ENCODE data around the gene F2RL3.

The F2RL3 gene

GRCh38 chr19:16860118-16860517 lies 28.7 kb upstream of the F2RL3 start (continued):
- TF ChIP-seq, protein P1, sequence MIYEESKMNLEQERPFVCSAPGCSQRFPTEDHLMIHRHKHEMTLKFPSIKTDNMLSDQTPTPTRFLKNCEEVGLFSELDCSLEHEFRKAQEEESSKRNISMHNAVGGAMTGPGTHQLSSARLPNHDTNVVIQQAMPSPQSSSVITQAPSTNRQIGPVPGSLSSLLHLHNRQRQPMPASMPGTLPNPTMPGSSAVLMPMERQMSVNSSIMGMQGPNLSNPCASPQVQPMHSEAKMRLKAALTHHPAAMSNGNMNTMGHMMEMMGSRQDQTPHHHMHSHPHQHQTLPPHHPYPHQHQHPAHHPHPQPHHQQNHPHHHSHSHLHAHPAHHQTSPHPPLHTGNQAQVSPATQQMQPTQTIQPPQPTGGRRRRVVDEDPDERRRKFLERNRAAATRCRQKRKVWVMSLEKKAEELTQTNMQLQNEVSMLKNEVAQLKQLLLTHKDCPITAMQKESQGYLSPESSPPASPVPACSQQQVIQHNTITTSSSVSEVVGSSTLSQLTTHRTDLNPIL (CRISPR knock-in tag; IDR thresholded peaks at IDR 0.05; ENCODE audit: low read depth), result no peak

DNA sequence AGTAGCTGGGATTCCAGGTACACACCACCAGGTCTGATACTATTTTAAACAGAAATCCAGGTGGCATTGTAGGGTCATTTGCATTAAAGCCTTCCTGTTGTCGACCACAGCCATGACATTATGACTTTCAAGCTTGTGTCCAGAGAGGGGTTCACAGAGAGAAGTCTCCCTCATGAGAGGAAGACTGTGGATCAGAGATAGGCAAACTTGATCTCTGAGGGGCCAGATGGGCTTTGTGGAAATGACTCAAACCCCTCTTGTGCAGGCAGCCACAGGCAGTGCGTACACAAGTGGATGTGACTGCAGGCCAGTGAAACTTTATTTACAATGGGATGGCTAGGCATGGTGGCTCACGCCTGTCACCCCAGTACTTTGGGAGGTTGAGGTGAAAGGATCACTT lies 27.8 kb upstream of the F2RL3 start:
- no peak for TF ChIP-seq ISL1 (CRISPR knock-in tag; IDR thresholded peaks at IDR 0.05)
- no peak for TF ChIP-seq ZC3H10 (CRISPR knock-in tag; IDR thresholded peaks at IDR 0.05)
- TF ChIP-seq, protein P2, sequence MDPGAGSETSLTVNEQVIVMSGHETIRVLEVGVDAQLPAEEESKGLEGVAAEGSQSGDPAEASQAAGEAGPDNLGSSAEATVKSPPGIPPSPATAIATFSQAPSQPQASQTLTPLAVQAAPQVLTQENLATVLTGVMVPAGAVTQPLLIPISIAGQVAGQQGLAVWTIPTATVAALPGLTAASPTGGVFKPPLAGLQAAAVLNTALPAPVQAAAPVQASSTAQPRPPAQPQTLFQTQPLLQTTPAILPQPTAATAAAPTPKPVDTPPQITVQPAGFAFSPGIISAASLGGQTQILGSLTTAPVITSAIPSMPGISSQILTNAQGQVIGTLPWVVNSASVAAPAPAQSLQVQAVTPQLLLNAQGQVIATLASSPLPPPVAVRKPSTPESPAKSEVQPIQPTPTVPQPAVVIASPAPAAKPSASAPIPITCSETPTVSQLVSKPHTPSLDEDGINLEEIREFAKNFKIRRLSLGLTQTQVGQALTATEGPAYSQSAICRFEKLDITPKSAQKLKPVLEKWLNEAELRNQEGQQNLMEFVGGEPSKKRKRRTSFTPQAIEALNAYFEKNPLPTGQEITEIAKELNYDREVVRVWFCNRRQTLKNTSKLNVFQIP (CRISPR knock-in tag; IDR thresholded peaks at IDR 0.05; ENCODE audit: borderline replicate concordance, low read depth), result no peak
- TF ChIP-seq, protein P3, sequence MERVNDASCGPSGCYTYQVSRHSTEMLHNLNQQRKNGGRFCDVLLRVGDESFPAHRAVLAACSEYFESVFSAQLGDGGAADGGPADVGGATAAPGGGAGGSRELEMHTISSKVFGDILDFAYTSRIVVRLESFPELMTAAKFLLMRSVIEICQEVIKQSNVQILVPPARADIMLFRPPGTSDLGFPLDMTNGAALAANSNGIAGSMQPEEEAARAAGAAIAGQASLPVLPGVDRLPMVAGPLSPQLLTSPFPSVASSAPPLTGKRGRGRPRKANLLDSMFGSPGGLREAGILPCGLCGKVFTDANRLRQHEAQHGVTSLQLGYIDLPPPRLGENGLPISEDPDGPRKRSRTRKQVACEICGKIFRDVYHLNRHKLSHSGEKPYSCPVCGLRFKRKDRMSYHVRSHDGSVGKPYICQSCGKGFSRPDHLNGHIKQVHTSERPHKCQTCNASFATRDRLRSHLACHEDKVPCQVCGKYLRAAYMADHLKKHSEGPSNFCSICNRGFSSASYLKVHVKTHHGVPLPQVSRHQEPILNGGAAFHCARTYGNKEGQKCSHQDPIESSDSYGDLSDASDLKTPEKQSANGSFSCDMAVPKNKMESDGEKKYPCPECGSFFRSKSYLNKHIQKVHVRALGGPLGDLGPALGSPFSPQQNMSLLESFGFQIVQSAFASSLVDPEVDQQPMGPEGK (CRISPR knock-in tag; IDR thresholded peaks at IDR 0.05; ENCODE audit: borderline replicate concordance), result no peak
- TF ChIP-seq GLIS3 (CRISPR knock-in tag; IDR thresholded peaks at IDR 0.05), result no peak
- no peak for TF ChIP-seq SNAI2 (CRISPR knock-in tag; IDR thresholded peaks at IDR 0.05)
- no peak for TF ChIP-seq TCF4 (CRISPR knock-in tag; IDR thresholded peaks at IDR 0.05; ENCODE audit: borderline replicate concordance)
- no peak for TF ChIP-seq ARNTL (CRISPR knock-in tag; IDR thresholded peaks at IDR 0.05; ENCODE audit: borderline replicate concordance, low read depth)
- TF ChIP-seq, protein P4, sequence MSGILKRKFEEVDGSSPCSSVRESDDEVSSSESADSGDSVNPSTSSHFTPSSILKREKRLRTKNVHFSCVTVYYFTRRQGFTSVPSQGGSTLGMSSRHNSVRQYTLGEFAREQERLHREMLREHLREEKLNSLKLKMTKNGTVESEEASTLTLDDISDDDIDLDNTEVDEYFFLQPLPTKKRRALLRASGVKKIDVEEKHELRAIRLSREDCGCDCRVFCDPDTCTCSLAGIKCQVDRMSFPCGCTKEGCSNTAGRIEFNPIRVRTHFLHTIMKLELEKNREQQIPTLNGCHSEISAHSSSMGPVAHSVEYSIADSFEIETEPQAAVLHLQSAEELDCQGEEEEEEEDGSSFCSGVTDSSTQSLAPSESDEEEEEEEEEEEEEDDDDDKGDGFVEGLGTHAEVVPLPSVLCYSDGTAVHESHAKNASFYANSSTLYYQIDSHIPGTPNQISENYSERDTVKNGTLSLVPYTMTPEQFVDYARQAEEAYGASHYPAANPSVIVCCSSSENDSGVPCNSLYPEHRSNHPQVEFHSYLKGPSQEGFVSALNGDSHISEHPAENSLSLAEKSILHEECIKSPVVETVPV (CRISPR knock-in tag; IDR thresholded peaks at IDR 0.05), result no peak
- no peak for TF ChIP-seq BACH2 (CRISPR knock-in tag; IDR thresholded peaks at IDR 0.05; ENCODE audit: borderline replicate concordance)
- TF ChIP-seq TSHZ2 (CRISPR knock-in tag; IDR thresholded peaks at IDR 0.05), result no peak
- no peak for TF ChIP-seq CSDC2 (CRISPR knock-in tag; IDR thresholded peaks at IDR 0.05)
- TF ChIP-seq PPARA (CRISPR knock-in tag; IDR thresholded peaks at IDR 0.05; ENCODE audit: borderline replicate concordance), result no peak
- no peak for TF ChIP-seq ZNF565 (CRISPR knock-in tag; conservative IDR thresholded peaks at IDR 0.05; ENCODE audit: low read depth)
- TF ChIP-seq OSR1 (CRISPR knock-in tag; IDR thresholded peaks at IDR 0.05), result no peak
- TF ChIP-seq ZFP30 (CRISPR knock-in tag; IDR thresholded peaks at IDR 0.05), result no peak
- no peak for TF ChIP-seq ZFP3 (CRISPR knock-in tag; IDR thresholded peaks at IDR 0.05)
- TF ChIP-seq, protein P1 (CRISPR knock-in tag; IDR thresholded peaks at IDR 0.05; ENCODE audit: low read depth), result no peak
- TF ChIP-seq ESRRG (CRISPR knock-in tag; IDR thresholded peaks at IDR 0.05), result no peak
- no peak for ATAC-seq

DNA sequence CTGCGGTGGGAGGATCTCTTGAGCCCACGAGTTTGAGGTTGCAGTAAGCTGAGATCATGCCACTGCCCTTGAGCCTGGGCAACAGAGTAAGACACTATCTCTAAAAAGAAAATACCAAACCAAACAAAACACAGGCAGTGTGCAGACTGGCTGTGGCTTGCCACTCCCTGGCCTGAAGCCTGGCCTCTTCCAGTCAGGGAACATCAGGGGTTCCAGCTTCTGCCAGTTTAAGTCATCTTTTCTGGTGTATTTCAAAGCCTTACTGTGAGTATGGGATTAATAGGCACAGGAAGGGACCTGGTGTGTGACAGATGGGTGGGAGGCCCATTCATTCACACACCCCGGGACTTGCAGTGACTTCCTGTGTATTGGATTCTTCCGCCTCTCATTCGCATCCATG lies 27.0 kb upstream of the F2RL3 start:
- no peak for ATAC-seq
- TF ChIP-seq, protein P3 (CRISPR knock-in tag; IDR thresholded peaks at IDR 0.05; ENCODE audit: borderline replicate concordance), result no peak
- TF ChIP-seq TSHZ2 (CRISPR knock-in tag; IDR thresholded peaks at IDR 0.05), result no peak
- no peak for TF ChIP-seq ZC3H10 (CRISPR knock-in tag; IDR thresholded peaks at IDR 0.05)
- no peak for TF ChIP-seq OSR1 (CRISPR knock-in tag; IDR thresholded peaks at IDR 0.05)
- TF ChIP-seq, protein P4 (CRISPR knock-in tag; IDR thresholded peaks at IDR 0.05), result no peak
- TF ChIP-seq ESRRG (CRISPR knock-in tag; IDR thresholded peaks at IDR 0.05), result no peak
- no peak for TF ChIP-seq CSDC2 (CRISPR knock-in tag; IDR thresholded peaks at IDR 0.05)
- TF ChIP-seq ZFP30 (CRISPR knock-in tag; IDR thresholded peaks at IDR 0.05), result no peak
- TF ChIP-seq ZNF565 (CRISPR knock-in tag; conservative IDR thresholded peaks at IDR 0.05; ENCODE audit: low read depth), result no peak
- no peak for TF ChIP-seq RARB (CRISPR knock-in tag; IDR thresholded peaks at IDR 0.05)

Data from SK-N-SH treated with all-trans-retinoic acid at 6 μM for 48 hours (cell line).